Caco-2 (cell line): ENCODE results near the gene UCMA. TPM values are rescaled to one million over a fixed set of nuclear protein-coding genes. Genes with fewer than 3 reads are reported as not detected.
"Not testable (repeated sequence)": the region's sequence is repeated elsewhere in the genome, so short reads cannot be mapped to it uniquely, and the experiment has no call there.

ENCODE experiments used
- BruUV-seq: library from RNA; stranded (reverse); fragments of 400-500 nt; replicated peaks from 2 replicates; lab custom pipeline; 2021; lab: Mats Ljungman, UMichigan
- CTCF ChIA-PET: fragments of 300-600 bp; sonication (Branson Sonifier 250); formaldehyde crosslinking; loops from one replicate; lab custom pipeline; 2022; ENCODE audit warnings: antibody characterized with exemption; lab: Charles Lee
- POLR2A ChIA-PET: fragments of 300-600 bp; sonication (Branson Sonifier 250); formaldehyde crosslinking; loops from one replicate; lab custom pipeline; 2022; ENCODE audit warnings: antibody characterized with exemption; lab: Charles Lee
- DNase-seq, 2 experiments: peaks; one replicate each; pipeline versions ENCODE4 v3.0.0 to v3.0.0-alpha.2; 2020 to 2022
- H3K27me3 ChIP-seq: replicated peaks from 2 replicates; pipeline ENCODE4 v1.6.0; 2011; ENCODE audit warnings: low read length; ENCODE audit not compliant: control insufficient read depth, insufficient read depth
- H3K36me3 ChIP-seq: 2 replicates; pipeline ENCODE4 v1.5.1; 2011; ENCODE audit warnings: low read length; ENCODE audit not compliant: control insufficient read depth, insufficient read depth
- H3K4me1 ChIP-seq: fragments of 250-450 bp; sonication (Bioruptor Pico); 2 replicates; pipeline ENCODE4 v1.5.1; 2020; ENCODE audit warnings: mild to moderate bottlenecking
- H3K4me3 ChIP-seq: 2 replicates; pipeline ENCODE4 v1.5.1; 2011; ENCODE audit warnings: low read depth, mild to moderate bottlenecking, control low read depth, low read length
- H3K9me3 ChIP-seq: fragments of 250-450 bp; sonication (Bioruptor Pico); 2 replicates; pipeline ENCODE4 v1.5.1; 2020; ENCODE audit warnings: mild to moderate bottlenecking, moderate library complexity
- H3K27ac Mint-ChIP-seq: one replicate; pipeline ENCODE4 v1.8.0; 2022; ENCODE audit warnings: mixed read lengths; ENCODE audit not compliant: unreplicated experiment
- H3K27me3 Mint-ChIP-seq: one replicate; pipeline ENCODE4 v1.8.0; 2022; ENCODE audit warnings: mixed read lengths; ENCODE audit not compliant: insufficient read depth, unreplicated experiment
- H3K36me3 Mint-ChIP-seq: one replicate; pipeline ENCODE4 v1.8.0; 2022; ENCODE audit warnings: mild to moderate bottlenecking, mixed read lengths; ENCODE audit not compliant: insufficient read depth, unreplicated experiment
- H3K4me1 Mint-ChIP-seq: one replicate; pipeline ENCODE4 v1.8.0; 2022; ENCODE audit warnings: low read depth, mixed read lengths; ENCODE audit not compliant: unreplicated experiment
- H3K4me3 Mint-ChIP-seq: one replicate; pipeline ENCODE4 v1.8.0; 2022; ENCODE audit warnings: mild to moderate bottlenecking, moderate library complexity, mixed read lengths; ENCODE audit not compliant: unreplicated experiment
- H3K9me3 Mint-ChIP-seq: one replicate; pipeline ENCODE4 v1.8.0; 2022; ENCODE audit warnings: mixed read lengths; ENCODE audit not compliant: unreplicated experiment
- intact Hi-C: fragments of 100-400 bp; cut with micrococcal nuclease; formaldehyde crosslinking; loops from one replicate; pipeline ENCODE4 v1.10.0; 2022; ENCODE audit not compliant: unreplicated experiment
- total RNA-seq: library from RNA; stranded (reverse); gene quantifications from 2 replicates; pipeline ENCODE4 v1.2.3, GENCODE V29; 2022
- TF ChIP-seq, protein P1 (sequence below), 2 experiments: fragments of 200-600 bp in 1 of 2; IDR thresholded peaks; 1 replicate in 1 of 2; 2 replicates in 1 of 2; pipeline versions ENCODE4 v1.5.1 to v1.8.0; 2011 to 2022; ENCODE audit warnings: antibody characterized with exemption in 1 of 2, control low read depth in 1 of 2, inconsistent platforms in 1 of 2, low read depth in 1 of 2, low read length in 1 of 2, mild to moderate bottlenecking in 1 of 2, moderate library complexity in 1 of 2; ENCODE audit not compliant: insufficient read depth in 1 of 2, severe bottlenecking in 1 of 2, unreplicated experiment in 1 of 2

UCMA gene
- total RNA-seq, 1 experiment from 2014 or later: not detected

GRCh38 chr10:13253726-13254125 is 19.6 kb upstream of the UCMA start:
- POLR2A ChIA-PET: no interaction called here
- H3K36me3 Mint-ChIP-seq: no peaks in the 10 kb centered on the region
- no peaks in the 10 kb centered on the region for H3K4me1 Mint-ChIP-seq

DNA sequence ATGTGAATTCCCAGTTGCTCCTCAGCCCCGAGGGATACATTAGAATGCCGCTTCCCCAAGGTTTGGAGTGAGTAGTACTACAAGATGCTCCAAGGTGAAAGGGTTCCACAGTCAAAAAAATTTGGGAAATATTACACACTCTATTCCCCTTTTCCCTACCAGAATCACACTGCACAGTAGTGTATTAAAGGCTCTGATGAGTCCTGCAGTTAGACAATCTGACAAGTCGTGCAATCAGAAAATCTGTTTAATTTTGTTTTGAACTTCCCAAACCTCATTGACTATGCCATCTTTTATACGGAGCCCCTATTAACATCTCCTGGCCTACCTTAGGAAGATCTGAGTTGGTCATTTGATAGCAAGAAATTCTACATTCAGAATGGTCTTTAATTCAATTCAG is 13.6 kb upstream of the UCMA start:
- intact Hi-C loops: no loop called here
- no peaks in the 10 kb centered on the region for H3K9me3 ChIP-seq
- ChIA-PET POLR2A (no interaction called here), CTCF (no interaction called here)
- Mint-ChIP-seq H3K27ac (no peak overlapping the region), H3K4me1 (no peaks in the 10 kb centered on the region), H3K4me3 (no peak overlapping the region), H3K36me3 (no peaks in the 10 kb centered on the region), H3K9me3 (no peaks in the 10 kb centered on the region), H3K27me3 (no peaks in the 10 kb centered on the region)
- DNase-seq: no peak
- no peaks in the 10 kb centered on the region for H3K27me3 ChIP-seq
- no peaks in the 10 kb centered on the region for H3K36me3 ChIP-seq
- BruUV-seq: no TSS peak
- H3K4me1 ChIP-seq: no peaks in the 10 kb centered on the region
- H3K4me3 ChIP-seq: no peak overlapping the region
- TF ChIP-seq, protein P1, sequence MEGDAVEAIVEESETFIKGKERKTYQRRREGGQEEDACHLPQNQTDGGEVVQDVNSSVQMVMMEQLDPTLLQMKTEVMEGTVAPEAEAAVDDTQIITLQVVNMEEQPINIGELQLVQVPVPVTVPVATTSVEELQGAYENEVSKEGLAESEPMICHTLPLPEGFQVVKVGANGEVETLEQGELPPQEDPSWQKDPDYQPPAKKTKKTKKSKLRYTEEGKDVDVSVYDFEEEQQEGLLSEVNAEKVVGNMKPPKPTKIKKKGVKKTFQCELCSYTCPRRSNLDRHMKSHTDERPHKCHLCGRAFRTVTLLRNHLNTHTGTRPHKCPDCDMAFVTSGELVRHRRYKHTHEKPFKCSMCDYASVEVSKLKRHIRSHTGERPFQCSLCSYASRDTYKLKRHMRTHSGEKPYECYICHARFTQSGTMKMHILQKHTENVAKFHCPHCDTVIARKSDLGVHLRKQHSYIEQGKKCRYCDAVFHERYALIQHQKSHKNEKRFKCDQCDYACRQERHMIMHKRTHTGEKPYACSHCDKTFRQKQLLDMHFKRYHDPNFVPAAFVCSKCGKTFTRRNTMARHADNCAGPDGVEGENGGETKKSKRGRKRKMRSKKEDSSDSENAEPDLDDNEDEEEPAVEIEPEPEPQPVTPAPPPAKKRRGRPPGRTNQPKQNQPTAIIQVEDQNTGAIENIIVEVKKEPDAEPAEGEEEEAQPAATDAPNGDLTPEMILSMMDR (IDR thresholded peaks at IDR 0.05; ENCODE audit: insufficient read depth in 1 of 2, low read depth in 1 of 2, low read length in 1 of 2, severe bottlenecking in 1 of 2, unreplicated experiment in 1 of 2): no peak

More at GRCh38 chr10:13253726-13254125, 19.6 kb upstream of the UCMA start:
- Mint-ChIP-seq H3K27me3 (peaks cover 6% of the 10 kb centered on the region), H3K27ac (no peak overlapping the region), H3K9me3 (peaks cover 9% of the 10 kb centered on the region), H3K4me3 (no peak overlapping the region)
- intact Hi-C loops: no loop called here
- TF ChIP-seq, protein P1 (IDR thresholded peaks at IDR 0.05; ENCODE audit: insufficient read depth in 1 of 2, low read depth in 1 of 2, low read length in 1 of 2, severe bottlenecking in 1 of 2, unreplicated experiment in 1 of 2): no peak
- BruUV-seq: no TSS peak
- CTCF ChIA-PET: no interaction called here
- Histone ChIP-seq H3K4me1 (no peaks in the 10 kb centered on the region), H3K36me3 (no peaks in the 10 kb centered on the region), H3K27me3 (no peaks in the 10 kb centered on the region), H3K4me3 (no peak overlapping the region), H3K9me3 (no peaks in the 10 kb centered on the region; the same call in 1 of the 2 replicates)
- no peak for DNase-seq

DNA sequence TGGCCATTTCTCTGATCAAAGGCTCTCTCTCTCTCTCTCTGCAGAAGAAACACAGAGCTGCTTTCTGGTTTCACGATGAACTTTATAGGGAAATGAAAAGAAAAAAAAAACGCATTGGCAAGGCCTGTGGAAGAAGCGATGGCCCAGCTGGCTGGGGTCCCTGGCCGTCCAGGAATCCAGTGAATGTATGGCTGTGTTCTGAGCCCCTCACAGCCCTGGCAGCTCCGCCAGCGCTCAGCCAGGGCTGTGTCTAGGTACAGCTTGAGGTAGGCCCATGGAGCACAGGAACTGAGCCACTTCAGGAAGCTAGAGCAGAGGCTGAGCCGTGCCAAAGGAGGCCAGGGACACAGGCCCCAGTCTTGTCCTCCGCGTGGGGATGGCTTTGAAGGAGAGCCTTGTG is 13.1 kb upstream of the UCMA start:
- CTCF ChIA-PET: no interaction called here

GRCh38 chr10:13242260-13242659 is 8.1 kb upstream of the UCMA start:
- BruUV-seq, H3K27me3 Mint-ChIP-seq, H3K36me3 Mint-ChIP-seq, intact Hi-C loops, CTCF ChIA-PET, DNase-seq, H3K4me1 ChIP-seq, H3K27ac Mint-ChIP-seq, POLR2A ChIA-PET, H3K9me3 ChIP-seq, H3K4me1 Mint-ChIP-seq, H3K4me3 Mint-ChIP-seq, H3K36me3 ChIP-seq, H3K9me3 Mint-ChIP-seq, H3K4me3 ChIP-seq, H3K27me3 ChIP-seq: not testable (repeated sequence)

More for the DNA sequence above, 13.1 kb upstream of the UCMA start:
- H3K27me3 Mint-ChIP-seq: no peaks in the 10 kb centered on the region
- H3K4me1 Mint-ChIP-seq: no peaks in the 10 kb centered on the region
- Histone ChIP-seq H3K9me3 (no peaks in the 10 kb centered on the region), H3K4me1 (no peaks in the 10 kb centered on the region), H3K36me3 (no peaks in the 10 kb centered on the region), H3K4me3 (no peak overlapping the region), H3K27me3 (no peaks in the 10 kb centered on the region)
- H3K36me3 Mint-ChIP-seq: no peaks in the 10 kb centered on the region
- H3K9me3 Mint-ChIP-seq: no peaks in the 10 kb centered on the region
- no peak overlapping the region for H3K4me3 Mint-ChIP-seq
- POLR2A ChIA-PET: no interaction called here
- intact Hi-C loops: no loop called here
- no TSS peak for BruUV-seq
- TF ChIP-seq, protein P1 (IDR thresholded peaks at IDR 0.05; ENCODE audit: insufficient read depth in 1 of 2, low read depth in 1 of 2, low read length in 1 of 2, severe bottlenecking in 1 of 2, unreplicated experiment in 1 of 2): no peak
- DNase-seq: no peak
- H3K27ac Mint-ChIP-seq: no peak overlapping the region
